Activated CD8-positive, alpha-beta memory T cell treated with anti-CD3 and anti-CD28 coated beads for 1 hour (primary cell): ENCODE results near the gene INPP4B.

ENCODE experiments used
- DNase-seq, 2 donors: peaks; one replicate each; pipeline ENCODE4 v3.0.0-alpha.2; 2020; ENCODE audit warnings: low read depth in 1 of 2; ENCODE audit errors: extremely low read depth in 1 of 2

The INPP4B gene

GRCh38 chr4:142743121-142743825 is 102.8 kb downstream of the INPP4B start:
- DNase-seq: no peak

GRCh38 chr4:142741995-142742394 is 104.1 kb downstream of the INPP4B start:
- DNase-seq: no peak

GRCh38 chr4:142728233-142728632 is 117.9 kb downstream of the INPP4B start:
- DNase-seq: no peak

- DNase-seq: no peak
These were observed 119.0 kb downstream of the INPP4B start for GRCh38 chr4:142727149-142727548.

GRCh38 chr4:142725886-142726285 is 120.2 kb downstream of the INPP4B start:
- DNase-seq: no peak

GRCh38 chr4:142721187-142721586 is 124.9 kb downstream of the INPP4B start:
- no peak for DNase-seq

GRCh38 chr4:142719854-142720541 is 126.1 kb downstream of the INPP4B start:
- DNase-seq: no peak

GRCh38 chr4:142718981-142719380 is 127.1 kb downstream of the INPP4B start:
- no peak for DNase-seq

- no peak for DNase-seq
These were observed 130.4 kb downstream of the INPP4B start for GRCh38 chr4:142715727-142716126.

- no peak for DNase-seq
These were observed 132.6 kb downstream of the INPP4B start for GRCh38 chr4:142713282-142714030.

GRCh38 chr4:142708231-142708630 is 137.9 kb downstream of the INPP4B start:
- no peak for DNase-seq

GRCh38 chr4:142707401-142707800 is 138.7 kb downstream of the INPP4B start:
- DNase-seq: no peak

- no peak for DNase-seq
These were observed 139.7 kb downstream of the INPP4B start for GRCh38 chr4:142706381-142706780.

GRCh38 chr4:142705820-142706219 is 140.3 kb downstream of the INPP4B start:
- DNase-seq: no peak

- DNase-seq: no peak
These were observed 142.3 kb downstream of the INPP4B start for GRCh38 chr4:142703694-142704309.

GRCh38 chr4:142701017-142701416 is 145.1 kb downstream of the INPP4B start:
- DNase-seq: no peak

- DNase-seq: no peak
These were observed 145.6 kb downstream of the INPP4B start for GRCh38 chr4:142700531-142700930.

GRCh38 chr4:142698552-142698951 is 147.5 kb downstream of the INPP4B start:
- no peak for DNase-seq

GRCh38 chr4:142697928-142698327 is 148.2 kb downstream of the INPP4B start:
- no peak for DNase-seq

GRCh38 chr4:142697320-142697719 is 148.8 kb downstream of the INPP4B start:
- DNase-seq: no peak

- DNase-seq: no peak
These were observed 149.6 kb downstream of the INPP4B start for GRCh38 chr4:142696334-142697122.
